Keratinocyte (primary cell): ENCODE results near the gene C1orf232. TPM values are rescaled to one million over a fixed set of nuclear protein-coding genes. Genes with fewer than 3 reads are reported as not detected.

Source experiments
- DNase-seq: peaks from one replicate; pipeline ENCODE4 v3.0.0-alpha.2; 2011; ENCODE audit warnings: low read depth, missing footprints, low spot score
- FAIRE-seq: peaks from 2 replicates; lab custom pipeline; 2011; peaks lifted over from hg19 to GRCh38; lab: Jason Lieb, UNC
- H2AFZ ChIP-seq: 2 replicates; pipeline ENCODE4 v1.6.0; 2012; ENCODE audit warnings: low read length, control low read depth, inconsistent platforms; ENCODE audit not compliant: control insufficient read depth
- H3K27ac ChIP-seq: 2 replicates; pipeline ENCODE4 v1.5.1; 2011; ENCODE audit warnings: low read length; ENCODE audit not compliant: control insufficient read depth, insufficient read depth
- H3K27me3 ChIP-seq: 3 replicates; pipeline ENCODE4 v1.6.0; 2011; ENCODE audit warnings: low read length; ENCODE audit not compliant: control insufficient read depth, insufficient read depth; ENCODE audit errors: extremely low read depth
- H3K36me3 ChIP-seq, 2 experiments: 2 replicates in 1 of 2; 3 replicates in 1 of 2; pipeline ENCODE4 v1.5.1; 2011; ENCODE audit warnings: low read length in 2 of 2, mild to moderate bottlenecking in 1 of 2; ENCODE audit not compliant: control insufficient read depth in 2 of 2, insufficient read depth in 2 of 2; ENCODE audit errors: extremely low read depth in 1 of 2
- H3K4me1 ChIP-seq: 3 replicates; pipeline ENCODE4 v1.5.1; 2011; ENCODE audit warnings: low read length; ENCODE audit not compliant: control insufficient read depth, insufficient read depth; ENCODE audit errors: extremely low read depth
- H3K4me2 ChIP-seq: 3 replicates; pipeline ENCODE4 v1.6.0; 2011; ENCODE audit warnings: low read depth, low read length; ENCODE audit not compliant: control insufficient read depth, insufficient read depth; ENCODE audit errors: extremely low read depth
- H3K4me3 ChIP-seq, 3 experiments: fragments of 200-600 bp in 1 of 3; sonication (generic) in 1 of 3; 2 replicates in 2 of 3; 3 replicates in 1 of 3; pipeline ENCODE4 v1.5.1; 2011 to 2016; ENCODE audit warnings: low read length in 3 of 3, mild to moderate bottlenecking in 3 of 3, control low read depth in 2 of 3, inconsistent platforms in 1 of 3, low read depth in 1 of 3, mixed read lengths in 1 of 3, mixed run types in 1 of 3, moderate library complexity in 1 of 3; ENCODE audit not compliant: control insufficient read depth in 2 of 3, insufficient read depth in 2 of 3; ENCODE audit errors: extremely low read depth in 1 of 3
- H3K79me2 ChIP-seq: 2 replicates; pipeline ENCODE4 v1.6.0; 2012; ENCODE audit warnings: low read length; ENCODE audit not compliant: control insufficient read depth, insufficient read depth
- H3K9ac ChIP-seq: 3 replicates; pipeline ENCODE4 v1.6.0; 2011; ENCODE audit warnings: low read length; ENCODE audit not compliant: control insufficient read depth, insufficient read depth; ENCODE audit errors: extremely low read depth
- H3K9me1 ChIP-seq: 3 replicates; pipeline ENCODE4 v1.6.0; 2011; ENCODE audit warnings: low read length; ENCODE audit not compliant: control insufficient read depth, insufficient read depth; ENCODE audit errors: extremely low read depth
- H3K9me3 ChIP-seq: 2 replicates; pipeline ENCODE4 v1.5.1; 2012; ENCODE audit warnings: low read depth, low read length; ENCODE audit not compliant: control insufficient read depth
- H4K20me1 ChIP-seq: 3 replicates; pipeline ENCODE4 v1.6.0; 2011; ENCODE audit warnings: low read length; ENCODE audit not compliant: control insufficient read depth, insufficient read depth; ENCODE audit errors: extremely low read depth
- EZH2 ChIP-seq: IDR thresholded peaks from one replicate; pipeline ENCODE4 v1.6.1; 2012; ENCODE audit warnings: inconsistent platforms, mild to moderate bottlenecking, low read length, moderate library complexity
- dilution Hi-C: fragments of 300-500 bp; cut with MboI; formaldehyde crosslinking; loops from one replicate; pipeline ENCODE4 v1.7.0; 2020; ENCODE audit warnings: low sequenced_read_pairs; ENCODE audit not compliant: extremely low pct_ligation_motif_present
- polyA plus RNA-seq, 5 experiments: library from polyadenylated mRNA; depleted of rRNA in 3 of 5; stranded (reverse) in 3 of 5; stranded (forward) in 1 of 5; unstranded in 1 of 5; fragments of >200 nt; gene quantifications; 1 replicate in 1 of 5; 2 replicates in 3 of 5; 3 replicates in 1 of 5; pipeline versions ENCODE4 v1.2.1 to v1.2.3, GENCODE V29; 2011 to 2012; ENCODE audit warnings: missing spikeins in 2 of 5, low read depth in 1 of 5, low replicate concordance in 1 of 5
- TF ChIP-seq, protein P1 (sequence below), 3 experiments: IDR thresholded peaks in 1 of 3; conservative IDR thresholded peaks in 1 of 3; optimal IDR thresholded peaks in 1 of 3; 2 replicates in 2 of 3; 3 replicates in 1 of 3; pipeline versions ENCODE3 to v1.5.1; 2011; ENCODE audit warnings: low read length in 3 of 3, mild to moderate bottlenecking in 3 of 3, moderate library complexity in 2 of 3, control low read depth in 1 of 3, inconsistent platforms in 1 of 3; ENCODE audit not compliant: insufficient read depth in 2 of 3; ENCODE audit errors: extremely low read depth in 1 of 3

C1orf232 gene
- polyA plus RNA-seq, 1 donor (not counting 4 experiments of a cell fraction or from before 2014, with no cell fraction given): not detected

GRCh38 chr1:26188477-26188876 lies 19.7 kb upstream of the C1orf232 start:
- TF ChIP-seq, protein P1, sequence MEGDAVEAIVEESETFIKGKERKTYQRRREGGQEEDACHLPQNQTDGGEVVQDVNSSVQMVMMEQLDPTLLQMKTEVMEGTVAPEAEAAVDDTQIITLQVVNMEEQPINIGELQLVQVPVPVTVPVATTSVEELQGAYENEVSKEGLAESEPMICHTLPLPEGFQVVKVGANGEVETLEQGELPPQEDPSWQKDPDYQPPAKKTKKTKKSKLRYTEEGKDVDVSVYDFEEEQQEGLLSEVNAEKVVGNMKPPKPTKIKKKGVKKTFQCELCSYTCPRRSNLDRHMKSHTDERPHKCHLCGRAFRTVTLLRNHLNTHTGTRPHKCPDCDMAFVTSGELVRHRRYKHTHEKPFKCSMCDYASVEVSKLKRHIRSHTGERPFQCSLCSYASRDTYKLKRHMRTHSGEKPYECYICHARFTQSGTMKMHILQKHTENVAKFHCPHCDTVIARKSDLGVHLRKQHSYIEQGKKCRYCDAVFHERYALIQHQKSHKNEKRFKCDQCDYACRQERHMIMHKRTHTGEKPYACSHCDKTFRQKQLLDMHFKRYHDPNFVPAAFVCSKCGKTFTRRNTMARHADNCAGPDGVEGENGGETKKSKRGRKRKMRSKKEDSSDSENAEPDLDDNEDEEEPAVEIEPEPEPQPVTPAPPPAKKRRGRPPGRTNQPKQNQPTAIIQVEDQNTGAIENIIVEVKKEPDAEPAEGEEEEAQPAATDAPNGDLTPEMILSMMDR (optimal IDR thresholded peaks at IDR 0.05 in 1 of 3, IDR thresholded peaks at IDR 0.05 in 1 of 3, conservative IDR thresholded peaks at IDR 0.05 in 1 of 3; ENCODE audit: extremely low read depth in 1 of 3, insufficient read depth in 2 of 3, low read length in 3 of 3): no peak
- no peak for TF ChIP-seq EZH2
- dilution Hi-C loops: no loop called here
- Histone ChIP-seq H4K20me1 (no peaks in the 10 kb centered on the region), H3K9ac (no peak overlapping the region), H3K79me2 (no peaks in the 10 kb centered on the region), H3K9me1 (no peaks in the 10 kb centered on the region), H3K4me2 (no peak overlapping the region), H3K4me1 (no peaks in the 10 kb centered on the region), H3K27me3 (no peaks in the 10 kb centered on the region), H3K4me3 (no peak overlapping the region), H3K9me3 (no peaks in the 10 kb centered on the region), H3K36me3 (peaks cover 24 to 33% of the 10 kb centered on the region in 2 experiments), H3K27ac (no peak overlapping the region), H2AFZ (no peak overlapping the region)
- no peak for FAIRE-seq
- no peak for DNase-seq

GRCh38 chr1:26187882-26188281 lies 19.1 kb upstream of the C1orf232 start:
- no peak for FAIRE-seq
- no peak for TF ChIP-seq EZH2
- TF ChIP-seq, protein P1 (optimal IDR thresholded peaks at IDR 0.05 in 1 of 3, IDR thresholded peaks at IDR 0.05 in 1 of 3, conservative IDR thresholded peaks at IDR 0.05 in 1 of 3; ENCODE audit: extremely low read depth in 1 of 3, insufficient read depth in 2 of 3, low read length in 3 of 3): no peak

More at GRCh38 chr1:26187882-26188281, 19.1 kb upstream of the C1orf232 start:
- Histone ChIP-seq H3K79me2 (no peaks in the 10 kb centered on the region), H4K20me1 (no peaks in the 10 kb centered on the region), H3K4me1 (no peaks in the 10 kb centered on the region), H3K9ac (no peak overlapping the region), H3K27me3 (no peaks in the 10 kb centered on the region), H3K36me3 (peaks cover 30 to 38% of the 10 kb centered on the region in 2 experiments), H3K27ac (no peak overlapping the region), H3K9me3 (no peaks in the 10 kb centered on the region), H3K9me1 (no peaks in the 10 kb centered on the region), H2AFZ (no peak overlapping the region), H3K4me3 (no peak overlapping the region), H3K4me2 (no peak overlapping the region)
- dilution Hi-C loops: no loop called here
- no peak for DNase-seq
